Gastroesophageal sphincter (tissue), 4 donors: ENCODE results near the gene CAPZA2. TPM values are rescaled to one million over a fixed set of nuclear protein-coding genes. Genes with fewer than 3 reads are reported as not detected.
"Not testable (repeated sequence)": the region's sequence is repeated elsewhere in the genome, so short reads cannot be mapped to it uniquely, and the experiment has no call there.

ENCODE experiments used
- ATAC-seq: fragments of 150-250 bp; one replicate; pipeline ENCODE4 v1.9.1; 2016; ENCODE audit warnings: mild to moderate bottlenecking, moderate library complexity
- H3K27ac ChIP-seq, 4 donors: fragments of 200-600 bp; sonication (generic) in 3 of 4; 1 replicate in 3 of 4; 2 replicates in 1 of 4; pipeline ENCODE4 v1.5.1; 2016 to 2019
- H3K27me3 ChIP-seq: fragments of 200-600 bp; sonication (generic); one replicate; pipeline ENCODE4 v1.5.1; 2019
- H3K36me3 ChIP-seq, 2 donors: fragments of 200-600 bp; sonication (generic); one replicate each; pipeline ENCODE4 v1.5.1; 2019; ENCODE audit warnings: control low read depth in 1 of 2
- H3K4me1 ChIP-seq, 3 donors: fragments of 200-600 bp; sonication (generic); 1 replicate in 2 of 3; 2 replicates in 1 of 3; pipeline ENCODE4 v1.5.1; 2016 to 2019; ENCODE audit warnings: control low read depth in 2 of 3
- H3K4me3 ChIP-seq, 2 donors: fragments of 200-600 bp; sonication (generic); one replicate each; pipeline ENCODE4 v1.5.1; 2019; ENCODE audit warnings: mild to moderate bottlenecking in 1 of 2, moderate library complexity in 1 of 2
- H3K9me3 ChIP-seq, 3 donors: fragments of 200-600 bp; sonication (generic); one replicate each; pipeline ENCODE4 v1.5.1; 2017 to 2019; ENCODE audit warnings: control low read depth in 2 of 3
- EP300 ChIP-seq: sonication (generic); formaldehyde crosslinking; IDR thresholded peaks from one replicate; pipeline ENCODE4 v1.6.1; 2017; ENCODE audit warnings: antibody characterized with exemption, mild to moderate bottlenecking
- POLR2A ChIP-seq, 2 donors: fragments of 450-650 bp; IDR thresholded peaks; one replicate each; pipeline ENCODE4 v1.6.1; 2017; ENCODE audit warnings: antibody characterized with exemption in 2 of 2, mild to moderate bottlenecking in 2 of 2, moderate library complexity in 1 of 2
- POLR2AphosphoS5 ChIP-seq: sonication (generic); formaldehyde crosslinking; IDR thresholded peaks from one replicate; pipeline ENCODE4 v1.6.1; 2017; ENCODE audit warnings: antibody characterized with exemption
- WGBS, 2 donors: methylation state at CpG; one replicate each; pipeline ENCODE4 v1.1.5; 2018; ENCODE audit warnings: low coverage in 1 of 2; 5-methylcytosine and 5-hydroxymethylcytosine counted together
- small RNA-seq, 4 donors: library from RNA; depleted of rRNA; stranded (forward); fragments of <200 nt; gene quantifications; one replicate each; pipeline ENCODE3, GENCODE V24; 2016
- total RNA-seq, 4 donors: library from RNA; depleted of rRNA; stranded (reverse); fragments of >200 nt; gene quantifications; one replicate each; pipeline ENCODE4 v1.1.0, GENCODE V29; 2016
- TF ChIP-seq, protein P1 (sequence below), 4 experiments: fragments of 200-600 bp in 2 of 4; fragments of 450-650 bp in 2 of 4; sonication (generic) in 1 of 4; IDR thresholded peaks; one replicate each; pipeline ENCODE4 v1.5.1; 2017 to 2019; ENCODE audit warnings: antibody characterized with exemption in 4 of 4, mild to moderate bottlenecking in 2 of 4, moderate library complexity in 2 of 4

The CAPZA2 gene
- total RNA-seq, 4 donors from 2014 or later = 171 to 275 (median 201) TPM

DNA sequence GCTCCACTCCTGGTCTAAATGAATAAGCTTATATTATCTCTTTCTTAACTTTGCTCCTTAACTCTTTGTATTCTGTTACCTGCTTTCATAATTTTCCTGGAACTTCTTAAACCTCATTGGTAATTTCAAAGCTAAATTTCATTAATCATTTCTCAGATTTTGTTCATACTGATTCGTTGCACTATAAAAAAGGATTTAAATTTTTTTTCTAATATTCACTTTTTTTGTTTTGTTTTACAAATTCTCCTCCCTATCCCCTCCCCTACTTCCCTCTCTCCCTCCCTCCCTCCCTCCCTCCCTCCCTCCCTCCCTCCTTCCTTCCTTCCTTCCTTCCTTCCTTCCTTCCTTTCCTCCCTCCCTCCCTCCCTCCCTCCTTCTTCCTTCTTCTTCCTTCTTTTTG is 105.6 kb downstream of the CAPZA2 start:
- no peaks in the 10 kb centered on the region for H3K9me3 ChIP-seq
- 87 to 91% methylated on average over 1 of the region's 1 CpG for WGBS, 2 donors
- H3K27me3 ChIP-seq = no peaks in the 10 kb centered on the region
- no peaks in the 10 kb centered on the region for H3K36me3 ChIP-seq
- no peak for ATAC-seq
- no peak overlapping the region for H3K4me3 ChIP-seq
- no peak overlapping the region for H3K27ac ChIP-seq
- TF ChIP-seq, protein P1, sequence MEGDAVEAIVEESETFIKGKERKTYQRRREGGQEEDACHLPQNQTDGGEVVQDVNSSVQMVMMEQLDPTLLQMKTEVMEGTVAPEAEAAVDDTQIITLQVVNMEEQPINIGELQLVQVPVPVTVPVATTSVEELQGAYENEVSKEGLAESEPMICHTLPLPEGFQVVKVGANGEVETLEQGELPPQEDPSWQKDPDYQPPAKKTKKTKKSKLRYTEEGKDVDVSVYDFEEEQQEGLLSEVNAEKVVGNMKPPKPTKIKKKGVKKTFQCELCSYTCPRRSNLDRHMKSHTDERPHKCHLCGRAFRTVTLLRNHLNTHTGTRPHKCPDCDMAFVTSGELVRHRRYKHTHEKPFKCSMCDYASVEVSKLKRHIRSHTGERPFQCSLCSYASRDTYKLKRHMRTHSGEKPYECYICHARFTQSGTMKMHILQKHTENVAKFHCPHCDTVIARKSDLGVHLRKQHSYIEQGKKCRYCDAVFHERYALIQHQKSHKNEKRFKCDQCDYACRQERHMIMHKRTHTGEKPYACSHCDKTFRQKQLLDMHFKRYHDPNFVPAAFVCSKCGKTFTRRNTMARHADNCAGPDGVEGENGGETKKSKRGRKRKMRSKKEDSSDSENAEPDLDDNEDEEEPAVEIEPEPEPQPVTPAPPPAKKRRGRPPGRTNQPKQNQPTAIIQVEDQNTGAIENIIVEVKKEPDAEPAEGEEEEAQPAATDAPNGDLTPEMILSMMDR (IDR thresholded peaks at IDR 0.05) = no peak
- TF ChIP-seq EP300 = no peak
- H3K4me1 ChIP-seq = peaks cover 0 to 22% (median 0%) of the 10 kb centered on the region in 3 donors

DNA sequence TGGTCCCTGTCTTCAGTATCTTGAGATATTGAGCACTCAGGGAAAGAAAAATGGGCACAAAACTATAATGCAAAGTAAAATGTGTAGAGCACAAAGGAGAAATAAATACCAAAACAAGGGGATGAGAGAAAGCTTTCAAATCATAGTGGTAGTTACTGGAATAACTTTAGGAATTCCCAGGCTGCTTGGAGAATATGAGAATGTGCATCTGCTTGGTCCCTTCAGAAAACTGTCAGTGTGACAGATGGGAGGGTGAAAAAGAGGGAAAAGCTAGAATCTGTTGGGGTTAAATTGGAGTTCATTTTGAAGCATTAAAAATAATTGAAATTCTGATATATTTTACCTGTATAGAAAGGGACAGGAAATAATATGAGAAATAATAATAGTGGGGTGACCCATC is 106.2 kb downstream of the CAPZA2 start:
- Histone ChIP-seq H3K4me3 (no peak overlapping the region), H3K36me3 (no peaks in the 10 kb centered on the region), H3K4me1 (peaks cover 0 to 15% (median 0%) of the 10 kb centered on the region in 3 donors), H3K27me3 (no peaks in the 10 kb centered on the region), H3K27ac (no peak overlapping the region), H3K9me3 (no peaks in the 10 kb centered on the region)
- no peak for TF ChIP-seq POLR2A (IDR thresholded peaks at IDR 0.05)
- TF ChIP-seq POLR2AphosphoS5 = no peak
- TF ChIP-seq EP300 = no peak
- TF ChIP-seq, protein P1 (IDR thresholded peaks at IDR 0.05) = no peak
- no peak for ATAC-seq

GRCh38 chr7:116969371-116969902 is 107.0 kb downstream of the CAPZA2 start:
- no peak overlapping the region for H3K4me3 ChIP-seq
- H3K4me1 ChIP-seq = peaks cover 0 to 13% (median 0%) of the 10 kb centered on the region in 3 donors
- 70 to 75% methylated on average over 2 to 3 of the region's 3 CpGs for WGBS, 2 donors
- no peaks in the 10 kb centered on the region for H3K9me3 ChIP-seq
- ATAC-seq = no peak
- no peak for TF ChIP-seq EP300
- TF ChIP-seq, protein P1 (IDR thresholded peaks at IDR 0.05) = no peak
- TF ChIP-seq POLR2A (IDR thresholded peaks at IDR 0.05) = no peak
- no peak for TF ChIP-seq POLR2AphosphoS5
- no peaks in the 10 kb centered on the region for H3K27me3 ChIP-seq
- H3K27ac ChIP-seq = no peak overlapping the region
- H3K36me3 ChIP-seq = no peaks in the 10 kb centered on the region

DNA sequence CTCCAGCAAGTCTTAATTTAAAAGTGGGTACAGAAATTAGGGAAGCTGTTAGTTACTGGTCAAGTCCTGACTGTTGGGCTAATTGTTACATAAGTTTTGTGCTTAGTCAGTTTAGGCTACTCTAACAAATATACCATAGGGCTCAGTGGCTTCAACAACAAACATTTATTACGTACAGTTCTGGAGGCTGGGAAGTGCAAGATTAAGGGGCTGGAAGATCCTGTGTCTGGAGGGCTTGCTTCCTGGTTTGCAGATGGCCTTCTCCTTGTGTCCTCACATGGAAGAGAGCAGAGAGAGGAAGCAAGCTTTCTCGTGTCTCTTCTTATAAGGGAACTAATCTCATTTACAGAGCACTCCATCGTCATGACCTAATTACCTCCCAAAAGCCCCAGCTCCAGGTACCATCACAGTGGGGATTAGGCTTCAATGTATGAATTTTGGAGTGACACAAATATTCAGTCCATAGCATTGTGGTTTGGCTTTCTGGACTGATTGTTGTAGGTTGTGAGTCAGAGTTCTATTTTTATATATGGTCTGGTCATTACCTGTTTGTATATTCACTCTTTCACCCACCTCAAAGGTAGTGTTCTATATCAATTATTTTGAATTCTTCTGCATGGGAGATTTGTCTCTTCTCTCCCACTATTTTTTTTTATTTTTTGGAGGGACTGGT is 108.0 kb downstream of the CAPZA2 start:
- WGBS, 2 donors = 90 to 91% methylated on average over 2 to 3 of the region's 3 CpGs
- H3K27me3 ChIP-seq = no peaks in the 10 kb centered on the region
- ATAC-seq = no peak
- TF ChIP-seq POLR2A (IDR thresholded peaks at IDR 0.05) (no peak), POLR2AphosphoS5 (no peak), EP300 (no peak)
- TF ChIP-seq, protein P1 (IDR thresholded peaks at IDR 0.05) = no peak
- no peak overlapping the region for H3K4me3 ChIP-seq
- H3K27ac ChIP-seq = no peak overlapping the region
- H3K4me1 ChIP-seq = peaks cover 0 to 13% (median 0%) of the 10 kb centered on the region in 3 donors
- no peaks in the 10 kb centered on the region for H3K36me3 ChIP-seq
- no peaks in the 10 kb centered on the region for H3K9me3 ChIP-seq

DNA sequence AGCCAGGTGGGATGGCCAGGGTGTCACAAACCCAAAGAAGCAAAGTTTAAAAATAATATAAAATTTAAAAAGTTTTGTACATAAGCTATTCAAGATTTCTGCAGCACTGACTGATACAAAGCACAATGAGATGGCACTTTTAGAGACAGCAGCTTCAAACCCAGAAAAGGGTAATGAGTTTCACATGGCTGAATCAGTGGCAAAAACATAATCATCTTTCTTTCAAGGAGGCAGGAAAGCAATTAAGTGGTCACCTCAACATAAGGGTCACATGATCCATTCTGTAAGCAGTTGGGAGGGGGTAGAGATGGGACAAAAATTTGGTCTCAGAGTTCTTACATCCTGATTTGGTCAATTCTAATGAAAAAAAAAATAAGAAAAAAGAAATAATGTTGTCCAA is 108.8 kb downstream of the CAPZA2 start:
- not testable (repeated sequence) for H3K27me3 ChIP-seq, ATAC-seq, H3K4me3 ChIP-seq, H3K9me3 ChIP-seq, H3K36me3 ChIP-seq, H3K27ac ChIP-seq
- H3K4me1 ChIP-seq = peaks cover 0 to 13% (median 0%) of the 10 kb centered on the region in 3 donors

Small RNA genes lying within 50 kb of the gene (small RNA-seq; reads per million reads assigned to genes)
- gene RF00019 (0 reads per million in 4 donors), gene RF02179 (0 reads per million in 4 donors), gene RF02180 (0 reads per million in 4 donors), gene RF02188 (0 reads per million in 4 donors), gene RNA5SP239 (0 reads per million in 4 donors)

Other genes starting within 250 kb of the CAPZA2 start
- gene MET, start 190.4 kb upstream of the CAPZA2 start, total RNA-seq = 10 to 100 TPM in 3 of 4 donors, 1 to 10 TPM in 1; 5.8 to 27.2 (median 21.3) TPM
- gene ST7, start 90.9 kb downstream of the CAPZA2 start, total RNA-seq = 10 to 100 TPM; 19.1 to 43.9 (median 24.2) TPM